GM04503 (cell line): ENCODE data around the gene GIMAP2.

Source experiments
- DNase-seq: peaks from one replicate; pipeline ENCODE4 v3.0.0-alpha.2; 2012; ENCODE audit warnings: low read depth

Gene GIMAP2

DNA sequence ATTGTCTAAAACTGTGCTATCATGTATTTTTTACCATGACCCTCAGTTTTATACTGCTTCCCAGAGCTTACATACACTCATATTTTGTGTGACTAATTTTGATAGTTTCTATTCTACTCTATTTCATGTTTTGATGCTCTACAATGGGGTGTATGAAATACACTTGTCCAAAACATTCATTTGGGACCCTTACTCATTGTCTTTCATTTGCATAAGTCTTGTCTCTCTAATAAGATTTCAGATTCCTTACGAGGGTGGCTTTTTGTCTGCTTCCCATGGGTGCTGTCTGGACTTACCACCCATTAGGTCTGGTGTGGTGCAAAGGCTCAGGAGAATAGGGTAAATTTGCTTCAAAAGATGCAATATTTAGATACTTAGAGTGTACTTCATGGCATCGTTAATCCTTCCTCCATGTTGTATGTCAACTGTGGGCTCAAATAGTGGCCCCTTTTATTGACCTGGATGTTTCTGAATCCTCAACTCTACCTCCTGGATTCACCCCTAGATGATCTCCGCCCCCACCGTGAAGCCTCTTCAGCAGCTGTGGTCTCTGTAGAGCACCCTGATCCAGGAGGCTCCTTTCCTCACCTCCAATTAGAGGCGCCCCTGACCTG lies 48.1 kb downstream of the GIMAP2 start:
- no peak for DNase-seq

DNA sequence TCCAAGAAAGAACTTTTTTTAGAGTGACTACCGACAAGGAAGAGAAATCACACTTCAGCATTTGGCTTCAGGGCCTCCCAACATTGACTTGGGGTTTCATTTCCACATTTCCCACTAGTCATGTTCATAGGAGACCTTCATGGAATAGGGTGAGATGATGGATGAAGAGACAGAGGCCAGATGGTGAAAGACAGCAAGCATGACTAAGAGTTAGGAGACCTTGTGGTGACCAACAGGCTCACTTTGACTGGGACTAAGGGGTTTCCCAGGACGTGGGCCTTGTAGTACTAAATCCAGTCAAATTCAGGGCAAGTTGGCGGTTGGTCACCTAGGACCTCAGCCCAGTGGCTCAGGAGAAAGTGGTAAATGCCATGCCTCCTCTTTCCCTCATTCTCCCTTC lies 48.7 kb downstream of the GIMAP2 start:
- DNase-seq: no peak

DNA sequence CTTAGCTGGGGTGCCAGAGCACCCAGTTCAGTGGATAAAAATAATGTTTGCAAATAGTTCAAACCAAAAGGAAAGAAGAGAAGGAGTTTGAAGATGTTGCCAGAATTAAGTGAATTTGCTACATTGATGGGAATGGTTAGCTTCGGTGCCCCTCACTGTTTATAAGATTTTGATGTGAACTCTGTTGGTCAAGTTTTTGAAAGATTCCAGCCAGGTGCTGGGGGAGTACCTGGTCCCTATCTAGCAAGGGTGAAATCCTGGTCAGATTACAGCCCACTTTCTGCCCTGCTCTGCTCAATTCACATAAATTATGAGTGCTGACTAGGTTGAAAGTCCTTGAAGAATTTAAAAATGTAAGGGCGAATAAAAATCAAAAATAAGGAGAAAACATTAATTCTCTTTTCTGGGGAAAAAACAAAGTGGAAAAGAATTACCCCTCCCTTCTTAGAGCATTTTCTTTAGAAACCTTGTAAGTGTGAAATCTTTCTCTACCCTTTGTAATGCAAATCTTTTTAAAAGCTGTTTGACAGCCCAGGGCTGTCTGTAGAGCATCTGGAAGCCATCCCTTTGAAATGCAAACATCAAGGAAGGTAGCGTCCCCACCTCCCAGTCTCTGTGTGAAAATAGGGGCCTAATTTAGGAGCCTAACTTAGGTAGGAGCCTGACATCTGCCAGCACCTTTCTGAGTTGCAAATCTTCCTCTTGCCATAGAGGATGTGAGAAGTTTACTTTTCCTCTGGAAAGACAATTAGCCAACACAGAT lies 50.3 kb downstream of the GIMAP2 start:
- DNase-seq: no peak

DNA sequence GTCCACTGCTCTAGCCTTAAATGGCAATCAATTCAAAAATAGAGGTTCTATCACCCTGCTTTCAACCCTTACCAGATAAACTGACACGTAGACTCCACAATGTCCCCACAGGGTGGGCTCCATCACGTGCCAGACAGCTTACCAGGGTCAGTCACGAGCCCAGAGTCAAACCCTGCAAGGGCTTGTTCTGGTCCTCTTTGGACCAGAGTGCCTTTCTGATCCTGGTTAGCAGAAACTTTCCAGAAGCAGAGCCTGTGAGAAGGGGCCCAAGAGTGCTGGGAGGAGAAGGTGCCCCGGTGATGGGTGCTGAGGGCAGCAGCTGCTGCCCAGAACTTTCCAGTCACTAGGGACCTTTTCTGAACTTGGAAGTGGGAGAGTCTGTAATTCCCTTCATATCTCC lies 51.4 kb downstream of the GIMAP2 start:
- DNase-seq: no peak

DNA sequence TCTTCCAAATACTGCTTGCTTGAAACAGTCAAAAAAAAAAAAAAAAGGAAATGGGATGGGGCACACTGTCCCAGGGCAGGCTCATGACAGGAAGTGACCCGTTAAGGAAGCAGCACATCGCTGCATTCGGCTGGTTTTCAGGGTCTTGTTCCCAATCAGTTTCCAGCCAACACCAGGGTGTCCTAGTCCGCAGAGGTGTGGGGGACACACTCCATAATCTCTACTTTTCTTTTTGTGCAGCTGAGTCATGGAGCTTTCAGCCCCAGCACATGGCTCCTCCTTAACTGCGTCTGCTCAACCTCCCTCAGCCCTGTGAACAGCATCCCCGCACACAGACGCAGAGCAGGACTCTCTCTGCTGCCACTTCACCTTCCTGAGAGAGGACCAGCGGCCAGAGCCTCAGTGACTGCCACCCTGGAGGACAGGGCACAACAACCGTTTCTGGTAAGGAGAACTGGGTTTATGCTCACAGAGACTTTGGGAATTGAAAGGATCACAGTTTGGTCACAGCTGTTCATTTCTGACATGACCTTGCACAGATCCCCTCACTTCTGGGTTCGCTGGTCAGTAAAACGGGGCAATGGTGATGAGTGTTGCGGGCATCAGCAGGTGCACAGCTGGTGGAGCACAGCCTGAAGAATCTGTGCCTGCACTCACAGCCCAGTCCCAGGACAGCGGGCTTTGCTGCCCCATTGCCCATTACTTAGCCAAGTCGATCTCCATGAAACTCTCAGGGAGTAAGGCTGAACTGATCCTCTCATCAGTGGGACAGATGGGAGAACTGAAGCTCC lies 52.0 kb downstream of the GIMAP2 start, which contains the start of gene GIMAP5:
Gene GIMAP5 (plus strand): TSS at position 154 of the 791 bp plus-strand sequence. CDS start 3,467 bp downstream, outside the sequence.
- no peak for DNase-seq

DNA sequence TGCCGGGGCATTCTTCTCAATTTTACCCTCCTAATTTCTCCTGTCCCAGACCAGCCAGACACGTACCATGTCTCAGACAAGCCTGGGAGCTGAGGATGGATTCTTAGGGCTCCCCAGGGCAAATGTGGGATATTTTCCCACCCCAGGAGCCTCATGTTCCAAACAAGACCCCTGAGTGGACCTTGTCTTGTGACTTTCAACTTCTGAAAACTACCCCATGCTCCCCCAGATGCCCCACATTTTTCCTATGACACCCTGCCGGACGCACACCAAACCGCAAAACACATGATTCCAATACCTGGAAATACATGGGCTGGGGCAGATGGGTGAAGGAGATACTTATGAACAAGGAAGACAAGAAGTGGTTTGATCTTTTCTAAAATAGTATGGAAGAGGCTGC lies 52.6 kb downstream of the GIMAP2 start:
- no peak for DNase-seq

DNA sequence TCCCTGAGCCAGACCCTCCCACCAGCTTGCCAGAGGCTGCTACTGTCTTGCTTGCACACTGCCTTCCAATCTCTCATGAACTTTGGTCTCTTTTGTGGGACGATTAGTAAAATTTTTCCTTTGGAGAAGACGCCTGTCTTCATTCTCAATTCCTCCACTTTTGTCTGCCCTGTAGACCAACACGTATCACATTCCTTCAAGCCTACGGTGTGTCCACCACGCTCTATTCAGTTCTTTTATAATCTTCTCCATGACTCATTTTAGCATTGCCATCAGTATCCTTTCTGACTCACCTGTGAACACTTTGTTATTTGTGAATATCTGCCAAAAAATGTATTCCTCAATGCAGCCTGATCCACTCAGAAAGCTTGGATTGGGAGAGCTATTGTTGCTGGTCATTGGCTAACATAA lies 53.1 kb downstream of the GIMAP2 start:
- no peak for DNase-seq

DNA sequence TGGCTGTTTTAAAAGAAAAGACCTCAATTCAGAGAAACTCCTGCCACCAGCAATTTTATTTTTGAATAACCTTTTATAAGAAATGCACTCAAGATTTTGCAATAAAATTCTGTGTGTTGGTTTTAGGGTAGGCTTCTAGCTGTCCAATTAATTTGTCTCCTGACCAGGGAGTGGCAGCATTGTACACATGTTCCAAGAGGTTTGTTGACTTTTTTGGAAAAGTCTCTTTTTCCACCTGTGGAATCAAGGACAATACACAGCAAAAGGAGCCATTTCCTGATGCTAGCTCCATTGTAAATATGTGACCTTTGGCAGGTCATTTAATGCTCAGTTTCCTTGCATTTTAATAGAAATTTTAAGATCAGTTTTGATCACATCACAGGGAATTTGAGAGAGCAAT lies 53.5 kb downstream of the GIMAP2 start:
- DNase-seq: no peak

DNA sequence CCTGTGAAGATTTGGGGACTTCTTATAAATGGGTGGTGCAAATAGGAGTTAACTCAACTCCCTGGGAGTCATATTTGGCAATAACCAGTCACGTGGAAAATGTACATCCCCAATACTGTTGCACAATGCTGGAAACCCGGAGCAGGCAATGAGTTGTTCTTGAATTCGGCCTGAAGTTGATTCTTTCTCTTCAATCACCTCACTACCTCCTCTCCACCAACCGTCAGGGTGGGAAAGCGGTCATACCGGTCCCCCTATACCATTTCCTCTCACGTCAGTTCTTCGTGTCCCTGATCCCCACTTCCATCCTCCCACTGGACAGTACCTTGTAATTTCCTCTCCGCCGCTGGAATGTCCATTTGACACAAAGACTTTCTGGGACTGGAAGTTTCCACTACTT lies 54.5 kb downstream of the GIMAP2 start:
- no peak for DNase-seq

DNA sequence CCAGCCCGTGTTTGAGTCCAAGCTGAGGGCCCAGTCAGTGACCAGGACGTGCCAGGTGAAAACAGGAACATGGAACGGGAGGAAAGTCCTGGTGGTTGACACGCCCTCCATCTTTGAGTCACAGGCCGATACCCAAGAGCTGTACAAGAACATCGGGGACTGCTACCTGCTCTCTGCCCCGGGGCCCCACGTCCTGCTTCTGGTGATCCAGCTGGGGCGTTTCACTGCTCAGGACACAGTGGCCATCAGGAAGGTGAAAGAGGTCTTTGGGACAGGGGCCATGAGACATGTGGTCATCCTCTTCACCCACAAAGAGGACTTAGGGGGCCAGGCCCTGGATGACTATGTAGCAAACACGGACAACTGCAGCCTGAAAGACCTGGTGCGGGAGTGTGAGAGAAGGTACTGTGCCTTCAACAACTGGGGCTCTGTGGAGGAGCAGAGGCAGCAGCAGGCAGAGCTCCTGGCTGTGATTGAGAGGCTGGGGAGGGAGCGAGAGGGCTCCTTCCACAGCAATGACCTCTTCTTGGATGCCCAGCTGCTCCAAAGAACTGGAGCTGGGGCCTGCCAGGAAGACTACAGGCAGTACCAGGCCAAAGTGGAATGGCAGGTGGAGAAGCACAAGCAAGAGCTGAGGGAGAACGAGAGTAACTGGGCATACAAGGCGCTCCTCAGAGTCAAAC lies 56.9 kb downstream of the GIMAP2 start:
- DNase-seq: no peak
